Skeletal muscle satellite cell (primary cell): ENCODE results near the gene KCTD16. TPM values are rescaled to one million over a fixed set of nuclear protein-coding genes. Genes with fewer than 3 reads are reported as not detected.

Experiments
- H3K27me3 ChIP-seq: 2 replicates; pipeline ENCODE4 v1.7.0; 2013; ENCODE audit warnings: low read length; ENCODE audit not compliant: control insufficient read depth, insufficient read depth
- H3K36me3 ChIP-seq: 2 replicates; pipeline ENCODE4 v1.7.0; 2013; ENCODE audit warnings: mild to moderate bottlenecking, control low read depth, low read length; ENCODE audit not compliant: insufficient read depth
- H3K4me1 ChIP-seq: 2 replicates; pipeline ENCODE4 v1.7.0; 2013; ENCODE audit warnings: low read length; ENCODE audit not compliant: control insufficient read depth, insufficient read depth
- H3K4me2 ChIP-seq: 2 replicates; pipeline ENCODE4 v1.7.0; 2013; ENCODE audit warnings: mild to moderate bottlenecking, low read length
- H3K4me3 ChIP-seq: 2 replicates; pipeline ENCODE4 v1.7.0; 2013; ENCODE audit warnings: low read length
- H3K9ac ChIP-seq: 2 replicates; pipeline ENCODE4 v1.7.0; 2013; ENCODE audit warnings: mild to moderate bottlenecking, low read depth, low read length, moderate library complexity
- H3K9me3 ChIP-seq: replicated peaks from 2 replicates; pipeline ENCODE4 v1.7.0; 2013; ENCODE audit warnings: mild to moderate bottlenecking, control low read depth, low read length
- small RNA-seq: library from RNA; depleted of rRNA; stranded (forward); fragments of <200 nt; gene quantifications from one replicate; pipeline ENCODE3, GENCODE V24; 2012

The KCTD16 gene

DNA sequence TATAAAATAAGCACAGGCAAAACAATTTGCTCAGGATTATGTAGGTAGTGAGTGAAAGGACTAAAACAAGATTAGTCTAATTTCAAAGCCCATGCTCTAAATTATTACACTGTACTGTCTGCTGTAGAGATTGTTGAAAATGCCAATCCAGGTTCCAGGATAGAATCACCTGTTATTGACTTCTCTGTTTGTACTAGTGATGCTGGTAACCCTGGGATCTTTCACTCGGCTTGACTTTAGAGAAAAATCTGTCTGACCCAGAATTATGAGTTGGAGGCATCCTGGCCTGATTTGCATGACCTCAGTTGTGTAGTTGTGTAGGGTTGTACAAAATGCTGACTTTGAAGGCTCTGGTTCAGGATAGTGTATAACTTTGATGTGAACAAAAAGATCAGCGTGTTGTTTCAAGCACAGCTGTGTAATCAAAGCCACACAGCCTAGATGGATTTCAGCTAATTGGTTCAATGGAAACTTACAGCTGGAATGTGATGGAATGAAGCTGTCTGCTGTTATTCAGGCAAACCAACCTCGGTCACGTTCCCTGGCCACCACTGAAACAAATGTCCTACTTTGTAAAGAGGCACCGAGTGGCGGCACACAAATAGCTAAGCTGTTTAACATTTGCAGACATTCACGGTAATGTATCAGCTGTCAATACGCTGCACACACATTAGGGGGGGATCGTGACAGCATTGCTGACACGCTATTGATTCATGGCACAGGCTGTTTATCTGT lies 340.3 kb downstream of the KCTD16 start:
- H3K4me3 ChIP-seq: peak overlapping the region; percentile 13
- H3K9me3 ChIP-seq: no peaks in the 10 kb centered on the region
- no peaks in the 10 kb centered on the region for H3K36me3 ChIP-seq
- H3K4me1 ChIP-seq: peaks cover 5% of the 10 kb centered on the region
- H3K9ac ChIP-seq: no peak overlapping the region
- H3K4me2 ChIP-seq: peak overlapping the region; percentile 49
- no peaks in the 10 kb centered on the region for H3K27me3 ChIP-seq

DNA sequence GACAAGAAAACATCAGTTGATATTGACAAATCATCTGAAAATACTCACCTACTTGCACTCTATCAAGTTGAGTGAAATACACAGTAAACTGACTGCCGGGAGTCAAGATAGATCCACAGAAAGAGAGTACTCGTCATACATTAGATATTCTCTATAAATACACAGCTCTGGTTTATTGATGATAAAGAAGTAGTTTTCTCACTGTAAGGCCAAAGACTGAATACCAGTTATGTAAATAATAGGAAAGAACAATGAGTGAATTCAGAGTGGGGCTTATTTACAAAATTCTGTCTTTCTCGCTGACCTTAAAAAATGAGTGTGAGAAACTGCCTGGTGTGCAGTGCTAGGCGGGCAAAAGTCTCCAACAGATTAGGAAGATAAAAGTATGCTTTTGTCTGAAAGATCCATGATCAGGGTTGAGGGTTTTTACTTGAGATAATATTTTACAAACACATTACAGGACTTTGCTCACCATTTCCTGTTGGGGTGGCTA lies 341.0 kb downstream of the KCTD16 start:
- no peaks in the 10 kb centered on the region for H3K36me3 ChIP-seq
- peaks cover 5% of the 10 kb centered on the region for H3K4me1 ChIP-seq
- H3K4me2 ChIP-seq: peak overlapping the region; percentile 49
- no peaks in the 10 kb centered on the region for H3K9me3 ChIP-seq
- peak overlapping the region; percentile 13 for H3K4me3 ChIP-seq
- H3K9ac ChIP-seq: no peak overlapping the region
- no peaks in the 10 kb centered on the region for H3K27me3 ChIP-seq

- Histone ChIP-seq H3K9ac (no peak overlapping the region), H3K9me3 (no peaks in the 10 kb centered on the region), H3K4me2 (no peak overlapping the region), H3K4me1 (no peaks in the 10 kb centered on the region), H3K36me3 (no peaks in the 10 kb centered on the region), H3K4me3 (no peak overlapping the region), H3K27me3 (no peaks in the 10 kb centered on the region)
Observed at GRCh38 chr5:144522698-144523097, 352.0 kb downstream of the KCTD16 start.

GRCh38 chr5:144525000-144525399 lies 354.3 kb downstream of the KCTD16 start:
- Histone ChIP-seq H3K4me3 (no peak overlapping the region), H3K27me3 (no peaks in the 10 kb centered on the region)

GRCh38 chr5:144531188-144531587 lies 360.5 kb downstream of the KCTD16 start:
- no peaks in the 10 kb centered on the region for H3K36me3 ChIP-seq
- H3K4me1 ChIP-seq: peaks cover 4% of the 10 kb centered on the region
- H3K4me3 ChIP-seq: no peak overlapping the region
- no peaks in the 10 kb centered on the region for H3K27me3 ChIP-seq
- no peak overlapping the region for H3K9ac ChIP-seq
- no peak overlapping the region for H3K4me2 ChIP-seq
- H3K9me3 ChIP-seq: no peaks in the 10 kb centered on the region

More at GRCh38 chr5:144525000-144525399, 354.3 kb downstream of the KCTD16 start:
- no peak overlapping the region for H3K9ac ChIP-seq
- H3K36me3 ChIP-seq: no peaks in the 10 kb centered on the region
- peaks cover 4% of the 10 kb centered on the region for H3K4me1 ChIP-seq
- no peaks in the 10 kb centered on the region for H3K9me3 ChIP-seq
- H3K4me2 ChIP-seq: no peak overlapping the region

Small RNAs within 50 kb of the gene (small RNA-seq; reads per million reads assigned to genes)
- gene CKS1BP5 (not detected), gene RN7SL87P (not detected)
